K562 (cell line): Measurements from ENCODE around the gene ACSL6.

Experiments used
- CREB1 ChIP-seq, 2 experiments: sonication (generic) in 1 of 2; formaldehyde crosslinking in 1 of 2; IDR thresholded peaks; 2 replicates each; pipeline versions ENCODE4 v1.6.1 to v1.8.0; 2012 to 2022; ENCODE audit warnings: inconsistent platforms in 1 of 2, mild to moderate bottlenecking in 1 of 2, missing genetic modification reagents in 1 of 2, moderate library complexity in 1 of 2
- FOSL1 ChIP-seq: fragments of 200-800 bp; sonication (Bioruptor generic); conservative IDR thresholded peaks from 2 replicates; pipeline ENCODE4 v1.6.1; 2016; ENCODE audit warnings: missing genetic modification characterization, missing compliant biosample characterization
- HNRNPK ChIP-seq: fragments of 200-400 bp; formaldehyde crosslinking; IDR thresholded peaks from one replicate; pipeline ENCODE4 v1.6.1; 2018; ENCODE audit warnings: mild to moderate bottlenecking, low read depth, low read length; ENCODE audit not compliant: poor library complexity, severe bottlenecking
- MAX ChIP-seq: sonication (generic); formaldehyde crosslinking; IDR thresholded peaks from 2 replicates; pipeline ENCODE4 v1.9.0; 2022; ENCODE audit warnings: mild to moderate bottlenecking, missing genetic modification reagents
- PYGO2 ChIP-seq: fragments of 450-650 bp; IDR thresholded peaks from 2 replicates; pipeline ENCODE4 v1.6.1; 2016; ENCODE audit warnings: mild to moderate bottlenecking, missing genetic modification characterization, moderate library complexity, missing compliant biosample characterization
- SMAD1 ChIP-seq: fragments of 150-350 bp; IDR thresholded peaks from 2 replicates; pipeline ENCODE4 v1.6.1; 2014; ENCODE audit warnings: low read length, low read depth; ENCODE audit not compliant: partially characterized antibody
- ZBTB7A ChIP-seq: IDR thresholded peaks from 2 replicates; pipeline ENCODE4 v1.6.1; 2011; ENCODE audit warnings: low read depth, mild to moderate bottlenecking, low read length, moderate library complexity, borderline replicate concordance; ENCODE audit not compliant: control insufficient read depth

DNA sequence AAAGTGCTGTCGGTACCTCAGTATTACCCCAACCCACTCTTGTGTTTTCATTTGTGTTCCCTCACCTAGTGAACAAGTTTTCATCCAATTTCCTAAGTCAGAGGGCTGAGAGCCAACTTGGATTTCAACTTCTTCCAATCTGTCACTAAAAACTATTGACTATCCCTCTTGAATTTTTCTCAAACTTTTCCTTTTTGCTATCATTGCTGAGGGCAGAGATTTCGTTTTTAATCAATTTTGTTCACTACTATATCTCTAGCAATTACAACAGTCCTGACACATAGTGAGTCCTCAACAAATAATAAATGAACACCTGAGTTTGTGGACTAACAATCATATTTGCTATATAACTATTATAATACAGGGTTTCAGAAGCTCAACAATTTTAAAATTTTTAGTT lies 95.0 kb downstream of the ACSL6 start:
- no peak for TF ChIP-seq ZBTB7A
- TF ChIP-seq SMAD1, result no peak
- TF ChIP-seq FOSL1 (tag), result no peak
- TF ChIP-seq CREB1 (IDR thresholded peaks at IDR 0.05), result no peak
- no peak for TF ChIP-seq CREB1 (CRISPR knock-in tag; IDR thresholded peaks at IDR 0.05)
- no peak for TF ChIP-seq MAX (CRISPR knock-in tag)
- no peak for TF ChIP-seq PYGO2 (tag)
- no peak for TF ChIP-seq HNRNPK
